Astrocyte of the spinal cord (primary cell): ENCODE measurements around the gene CDHR5.
"Not testable (repeated sequence)": the region's sequence is repeated elsewhere in the genome, so short reads cannot be mapped to it uniquely, and the experiment has no call there.

Source experiments
- DNase-seq: peaks from one replicate; pipeline ENCODE4 v3.0.0; 2011; ENCODE audit warnings: low read depth, low spot score
- H3K4me3 ChIP-seq: 2 replicates; pipeline ENCODE4 v1.5.1; 2011; ENCODE audit warnings: low read depth, mild to moderate bottlenecking, low read length, moderate library complexity
- in situ Hi-C: cut with HindIII; loops from 2 replicates; pipeline ENCODE4 v1.10.0; 2017; ENCODE audit warnings: low sequenced_read_pairs
- TF ChIP-seq, protein P1 (sequence below): IDR thresholded peaks from 2 replicates; pipeline ENCODE4 v1.5.1; 2012; ENCODE audit warnings: low read depth, mild to moderate bottlenecking, low read length, inconsistent platforms

The CDHR5 gene

DNA sequence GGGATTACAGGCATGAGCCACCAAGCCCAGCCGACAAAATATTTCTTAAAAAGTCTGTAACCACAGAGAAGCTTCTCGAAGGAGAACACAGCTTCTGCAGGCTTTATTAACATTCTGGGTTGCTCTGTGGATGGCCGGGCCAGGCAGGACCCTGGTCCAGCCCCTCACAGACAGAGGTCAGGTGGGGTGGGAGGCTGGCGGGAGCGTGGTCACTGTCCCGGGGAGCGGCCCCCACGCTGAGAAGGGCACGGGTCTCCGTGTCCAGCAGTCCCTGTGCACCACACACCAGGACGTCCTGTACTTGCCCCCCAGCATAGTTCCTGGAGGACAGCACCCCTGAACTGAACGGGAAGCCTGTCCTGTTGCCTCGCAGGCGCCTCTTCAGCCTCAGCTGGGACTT lies 31.7 kb upstream of the CDHR5 start:
- TF ChIP-seq, protein P1, sequence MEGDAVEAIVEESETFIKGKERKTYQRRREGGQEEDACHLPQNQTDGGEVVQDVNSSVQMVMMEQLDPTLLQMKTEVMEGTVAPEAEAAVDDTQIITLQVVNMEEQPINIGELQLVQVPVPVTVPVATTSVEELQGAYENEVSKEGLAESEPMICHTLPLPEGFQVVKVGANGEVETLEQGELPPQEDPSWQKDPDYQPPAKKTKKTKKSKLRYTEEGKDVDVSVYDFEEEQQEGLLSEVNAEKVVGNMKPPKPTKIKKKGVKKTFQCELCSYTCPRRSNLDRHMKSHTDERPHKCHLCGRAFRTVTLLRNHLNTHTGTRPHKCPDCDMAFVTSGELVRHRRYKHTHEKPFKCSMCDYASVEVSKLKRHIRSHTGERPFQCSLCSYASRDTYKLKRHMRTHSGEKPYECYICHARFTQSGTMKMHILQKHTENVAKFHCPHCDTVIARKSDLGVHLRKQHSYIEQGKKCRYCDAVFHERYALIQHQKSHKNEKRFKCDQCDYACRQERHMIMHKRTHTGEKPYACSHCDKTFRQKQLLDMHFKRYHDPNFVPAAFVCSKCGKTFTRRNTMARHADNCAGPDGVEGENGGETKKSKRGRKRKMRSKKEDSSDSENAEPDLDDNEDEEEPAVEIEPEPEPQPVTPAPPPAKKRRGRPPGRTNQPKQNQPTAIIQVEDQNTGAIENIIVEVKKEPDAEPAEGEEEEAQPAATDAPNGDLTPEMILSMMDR, result no peak
- DNase-seq, result no peak
- H3K4me3 ChIP-seq, result no peak overlapping the region
- in situ Hi-C loops, result no loop called here

DNA sequence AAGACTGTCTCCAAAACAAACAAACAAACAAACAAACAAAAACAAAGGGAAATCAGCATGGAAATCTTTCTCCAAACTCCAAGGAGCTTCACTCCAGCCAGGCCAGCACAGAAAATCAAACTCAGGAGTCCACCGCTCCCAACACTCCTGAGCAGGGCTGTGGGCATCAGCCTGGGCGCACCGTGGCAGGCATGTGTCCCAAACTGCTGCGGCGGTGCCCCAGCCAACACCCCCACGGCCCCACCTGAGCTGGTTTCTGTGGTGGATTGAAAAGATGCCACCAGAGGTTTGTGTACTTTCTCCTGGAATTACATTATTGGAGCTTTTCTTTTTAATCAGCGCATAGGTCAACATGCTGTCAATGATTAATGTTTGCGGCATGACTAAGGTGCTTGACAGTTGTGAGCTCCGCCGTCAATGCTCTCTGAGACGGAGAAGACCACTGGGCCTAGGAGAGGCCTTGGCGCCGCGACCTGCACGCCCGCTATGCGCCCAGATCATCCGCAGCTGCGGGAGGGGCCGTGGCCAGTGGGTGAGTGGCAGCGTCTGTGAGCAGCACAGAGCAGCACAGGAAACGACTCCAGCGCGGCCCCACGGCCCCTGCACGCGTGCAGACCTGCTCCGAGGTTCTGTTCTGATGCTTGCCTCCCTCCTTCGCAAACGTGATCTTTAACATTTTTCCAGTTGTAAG lies 30.4 kb upstream of the CDHR5 start:
- no peak overlapping the region for H3K4me3 ChIP-seq
- in situ Hi-C loops, result no loop called here
- DNase-seq, result no peak
- TF ChIP-seq, protein P1, result no peak

DNA sequence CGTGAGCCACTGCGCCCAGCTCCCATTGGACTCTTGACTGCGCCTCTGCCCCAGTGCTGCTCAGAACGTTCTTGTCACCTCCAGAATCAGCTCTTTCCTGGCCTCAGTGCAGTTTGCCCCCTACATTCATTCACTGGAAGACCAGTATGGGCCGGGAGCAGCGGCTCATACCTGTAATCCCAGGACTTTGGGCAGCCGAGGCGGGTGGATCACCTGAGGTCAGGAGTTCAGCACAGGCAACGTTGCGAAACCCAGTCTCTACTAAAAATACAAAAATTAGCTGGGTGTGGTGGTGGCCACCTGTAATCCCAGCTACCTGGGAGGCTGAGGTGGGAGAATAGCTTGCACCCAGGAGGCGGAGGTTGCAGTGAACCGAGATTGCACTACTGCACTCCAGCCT lies 29.7 kb upstream of the CDHR5 start:
- H3K4me3 ChIP-seq, in situ Hi-C loops, DNase-seq: not testable (repeated sequence)

DNA sequence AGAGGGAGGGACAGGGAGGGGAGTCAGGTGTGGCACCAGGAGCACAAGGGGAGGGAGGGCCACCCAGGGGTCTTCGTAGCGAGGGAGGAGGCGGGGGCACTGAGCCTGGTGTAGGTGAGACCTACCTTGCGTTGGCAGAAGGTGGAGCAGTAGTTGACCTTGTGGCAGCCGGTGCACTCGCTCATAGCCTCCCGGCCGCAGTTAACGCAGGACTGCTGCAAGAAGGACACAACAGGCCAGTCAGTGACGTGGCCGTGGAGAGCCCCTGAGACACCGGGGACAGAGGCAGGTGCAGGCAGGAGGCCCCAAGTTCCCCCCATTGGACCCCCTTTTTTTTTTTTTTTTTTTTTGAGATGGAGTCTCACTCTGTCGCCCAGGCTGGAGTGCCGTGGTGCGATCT lies 29.1 kb upstream of the CDHR5 start:
- H3K4me3 ChIP-seq, result no peak overlapping the region
- in situ Hi-C loops, result no loop called here
- TF ChIP-seq, protein P1, result no peak
- no peak for DNase-seq

DNA sequence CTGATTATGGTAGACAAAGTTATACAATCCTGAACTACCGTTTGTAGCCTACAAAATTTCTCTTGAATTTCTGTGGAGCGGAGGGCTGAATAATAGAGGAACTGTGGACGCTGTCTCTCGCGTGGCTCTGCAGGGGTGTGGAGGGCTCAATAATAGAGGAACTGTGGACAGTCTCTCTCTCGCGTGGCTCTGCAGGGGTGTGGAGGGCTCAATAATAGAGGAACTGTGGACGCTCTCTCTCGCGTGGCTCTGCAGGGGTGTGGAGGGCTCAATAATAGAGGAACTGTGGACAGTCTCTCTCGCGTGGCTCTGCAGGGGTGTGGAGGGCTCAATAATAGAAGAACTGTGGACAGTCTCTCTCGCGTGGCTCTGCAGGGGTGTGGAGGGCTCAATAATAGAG lies 28.4 kb upstream of the CDHR5 start:
- DNase-seq, H3K4me3 ChIP-seq, in situ Hi-C loops: not testable (repeated sequence)

DNA sequence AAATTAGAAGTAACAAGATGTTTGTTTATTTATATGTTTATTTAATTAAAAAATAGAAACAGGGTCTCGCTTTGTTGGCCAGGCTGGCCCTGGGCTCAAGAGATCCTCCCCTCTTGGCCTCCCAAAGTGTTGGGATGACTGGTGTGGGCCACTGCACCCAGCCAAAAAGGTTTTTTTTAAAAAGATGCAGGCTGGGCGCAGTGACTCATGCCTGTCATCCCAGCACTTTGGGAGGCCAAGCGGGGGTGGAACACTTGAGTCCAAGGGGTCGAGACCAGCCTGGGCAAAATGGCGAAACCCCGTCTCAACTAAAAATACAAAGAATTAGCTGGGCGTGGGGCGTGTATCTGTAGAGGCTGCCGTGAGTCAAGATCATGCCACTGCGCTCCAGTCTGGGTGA lies 25.7 kb upstream of the CDHR5 start:
- no peak for DNase-seq
- TF ChIP-seq, protein P1, result no peak
- in situ Hi-C loops, result no loop called here
- H3K4me3 ChIP-seq, result no peak overlapping the region

DNA sequence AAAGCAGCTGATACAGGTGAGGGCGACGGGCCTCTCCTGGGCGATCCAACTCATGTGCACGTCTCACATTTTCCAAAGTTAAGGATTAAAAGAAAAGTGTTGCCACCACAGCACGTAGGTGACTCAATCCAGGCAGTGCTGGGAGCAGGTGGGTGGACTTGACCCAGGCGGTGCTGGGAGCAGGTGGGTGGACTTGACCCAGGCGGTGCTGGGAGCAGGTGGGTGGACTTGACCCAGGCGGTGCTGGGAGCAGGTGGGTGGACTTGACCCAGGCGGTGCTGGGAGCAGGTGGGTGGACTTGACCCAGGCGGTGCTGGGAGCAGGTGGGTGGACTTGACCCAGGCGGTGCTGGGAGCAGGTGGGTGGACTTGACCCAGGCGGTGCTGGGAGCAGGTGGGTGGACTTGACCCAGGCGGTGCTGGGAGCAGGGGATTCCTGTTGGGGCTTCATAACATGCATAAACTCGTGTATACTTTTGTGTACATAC lies 23.0 kb upstream of the CDHR5 start:
- DNase-seq, in situ Hi-C loops, H3K4me3 ChIP-seq: not testable (repeated sequence)

DNA sequence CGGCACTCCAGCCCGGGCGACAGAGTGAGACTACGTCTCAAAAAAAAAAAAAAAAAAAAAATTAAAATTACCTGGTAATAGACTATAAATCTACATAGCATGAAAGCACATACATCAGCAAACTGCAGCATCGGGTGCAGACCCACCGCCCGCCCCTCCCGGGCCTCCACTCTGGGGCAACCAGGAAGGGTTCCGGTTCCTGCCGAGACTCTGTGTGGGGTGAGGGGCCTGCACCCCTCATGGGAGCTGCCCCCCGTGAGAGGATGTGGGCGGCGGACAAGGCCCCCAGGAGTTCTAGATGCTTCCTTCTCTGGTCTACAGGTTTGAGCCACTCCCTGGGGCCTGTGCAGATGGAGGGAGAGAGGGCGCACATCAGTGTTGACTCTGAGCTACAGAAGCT lies 21.5 kb upstream of the CDHR5 start:
- in situ Hi-C loops, result no loop called here
- TF ChIP-seq, protein P1, result no peak
- no peak overlapping the region for H3K4me3 ChIP-seq
- DNase-seq, result no peak
